GM12801 (cell line): Measurements from ENCODE around the gene GNB4.

ENCODE experiments used
- TF ChIP-seq, protein P1 (sequence below): IDR thresholded peaks from one replicate; pipeline ENCODE4 v1.5.1; 2011; ENCODE audit warnings: control low read depth; ENCODE audit not compliant: insufficient read length; ENCODE audit errors: extremely low read depth

GNB4 gene

GRCh38 chr3:179436517-179436916, 14.8 kb downstream of the GNB4 start:
- TF ChIP-seq, protein P1, sequence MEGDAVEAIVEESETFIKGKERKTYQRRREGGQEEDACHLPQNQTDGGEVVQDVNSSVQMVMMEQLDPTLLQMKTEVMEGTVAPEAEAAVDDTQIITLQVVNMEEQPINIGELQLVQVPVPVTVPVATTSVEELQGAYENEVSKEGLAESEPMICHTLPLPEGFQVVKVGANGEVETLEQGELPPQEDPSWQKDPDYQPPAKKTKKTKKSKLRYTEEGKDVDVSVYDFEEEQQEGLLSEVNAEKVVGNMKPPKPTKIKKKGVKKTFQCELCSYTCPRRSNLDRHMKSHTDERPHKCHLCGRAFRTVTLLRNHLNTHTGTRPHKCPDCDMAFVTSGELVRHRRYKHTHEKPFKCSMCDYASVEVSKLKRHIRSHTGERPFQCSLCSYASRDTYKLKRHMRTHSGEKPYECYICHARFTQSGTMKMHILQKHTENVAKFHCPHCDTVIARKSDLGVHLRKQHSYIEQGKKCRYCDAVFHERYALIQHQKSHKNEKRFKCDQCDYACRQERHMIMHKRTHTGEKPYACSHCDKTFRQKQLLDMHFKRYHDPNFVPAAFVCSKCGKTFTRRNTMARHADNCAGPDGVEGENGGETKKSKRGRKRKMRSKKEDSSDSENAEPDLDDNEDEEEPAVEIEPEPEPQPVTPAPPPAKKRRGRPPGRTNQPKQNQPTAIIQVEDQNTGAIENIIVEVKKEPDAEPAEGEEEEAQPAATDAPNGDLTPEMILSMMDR, result no peak

- TF ChIP-seq, protein P1, result no peak
Observed at GRCh38 chr3:179432451-179432850, 18.8 kb downstream of the GNB4 start.

- TF ChIP-seq, protein P1, result no peak
Observed at GRCh38 chr3:179432021-179432420, 19.2 kb downstream of the GNB4 start.

- TF ChIP-seq, protein P1, result no peak
Observed at GRCh38 chr3:179430277-179430870, 20.9 kb downstream of the GNB4 start.

- TF ChIP-seq, protein P1, result no peak
Observed at GRCh38 chr3:179428876-179429548, 22.3 kb downstream of the GNB4 start.

DNA sequence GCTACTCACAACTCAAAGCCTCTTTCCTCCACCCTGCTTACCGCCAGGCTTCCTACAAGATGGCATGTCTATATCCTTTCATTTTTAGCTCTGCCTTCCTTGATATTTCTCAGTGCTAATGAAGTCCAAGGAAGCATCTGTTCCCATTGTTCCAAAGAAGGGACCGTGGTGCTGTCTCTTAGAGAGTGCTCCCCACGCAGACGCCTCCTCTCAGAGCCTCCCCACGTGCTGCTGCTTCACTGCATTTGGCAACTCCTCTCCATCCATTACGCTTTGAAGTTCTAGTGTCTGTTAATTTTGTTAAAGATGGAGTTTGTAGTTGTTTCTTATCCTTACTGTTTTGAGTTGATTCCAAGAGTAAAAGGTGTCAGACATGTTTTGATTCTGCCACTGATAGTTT, 26.2 kb downstream of the GNB4 start:
- TF ChIP-seq, protein P1, result no peak

GRCh38 chr3:179421500-179421899, 29.8 kb downstream of the GNB4 start:
- TF ChIP-seq, protein P1, result no peak
